AG04450 (cell line): ENCODE data around the gene AMBRA1. TPM values are rescaled to one million over a fixed set of nuclear protein-coding genes. Genes with fewer than 3 reads are reported as not detected.

Experiments used
- CTCF ChIA-PET: fragments of 300-600, 350-600 bp; formaldehyde crosslinking; extraction: SDS; loops from one replicate; lab custom pipeline; 2022; ENCODE audit warnings: antibody characterized with exemption, inconsistent platforms; lab: Charles Lee
- POLR2A ChIA-PET: fragments of 350-600 bp; formaldehyde crosslinking; extraction: SDS; loops from one replicate; lab custom pipeline; 2021; ENCODE audit warnings: antibody characterized with exemption, inconsistent platforms; lab: Yijun Ruan, JAX
- DNase-seq: peaks from one replicate; pipeline ENCODE4 v3.0.0-alpha.2; 2011; ENCODE audit warnings: low read depth, low spot score
- H3K27ac ChIP-seq: one replicate; pipeline ENCODE4 v1.5.1; 2012; ENCODE audit warnings: low read depth, low read length, control low read depth
- H3K27me3 ChIP-seq: one replicate; pipeline ENCODE4 v1.6.0; 2012; ENCODE audit warnings: low read length; ENCODE audit not compliant: control insufficient read depth, insufficient read depth
- H3K4me3 ChIP-seq: 2 replicates; pipeline ENCODE4 v1.5.1; 2011; ENCODE audit warnings: mild to moderate bottlenecking, low read depth, low read length, control low read depth
- H3K9me3 ChIP-seq: 2 replicates; pipeline ENCODE4 v1.5.1; 2012; ENCODE audit warnings: low read length; ENCODE audit not compliant: control insufficient read depth, insufficient read depth
- polyA plus RNA-seq: library from polyadenylated mRNA; depleted of rRNA; stranded (reverse); fragments of >200 nt; gene quantifications from 2 replicates; pipeline ENCODE4 v1.2.3, GENCODE V29; 2011
- TF ChIP-seq, protein P1 (sequence below): IDR thresholded peaks from 2 replicates; pipeline ENCODE4 v1.5.1; 2011; ENCODE audit warnings: low read depth, low read length, control low read depth, inconsistent platforms

AMBRA1 gene
- polyA plus RNA-seq, 1 experiment, result 12.8 TPM

DNA sequence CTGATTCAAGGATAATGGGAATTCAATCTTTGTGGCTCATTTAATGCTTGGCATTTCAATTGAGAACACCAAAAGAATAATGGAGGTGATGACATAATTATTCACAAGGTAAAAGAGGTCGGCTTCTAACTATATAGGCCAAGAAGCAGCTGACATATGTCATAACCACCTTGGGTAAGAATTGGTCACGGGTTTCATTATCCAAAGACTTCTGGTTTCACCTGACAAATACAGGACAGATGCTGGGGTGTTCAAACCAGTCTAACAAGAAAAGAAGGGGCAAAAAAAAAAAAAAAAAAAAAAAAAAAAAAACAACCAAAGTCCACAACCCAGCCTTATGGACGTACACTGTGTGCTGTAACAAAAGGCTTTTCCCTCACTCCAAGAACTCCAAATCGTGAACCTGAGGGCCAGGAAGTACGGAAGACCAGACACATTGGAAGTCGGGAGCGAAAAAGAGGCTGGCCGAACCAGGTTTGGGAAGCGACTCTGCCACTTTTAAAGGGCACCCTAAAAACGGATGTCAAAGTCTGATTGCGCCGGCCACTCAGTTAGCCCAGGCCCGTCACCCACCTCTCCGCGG lies 22.8 kb upstream of the AMBRA1 start:
- Histone ChIP-seq H3K9me3 (no peaks in the 10 kb centered on the region), H3K27ac (peak overlapping the region; percentile 74), H3K27me3 (no peaks in the 10 kb centered on the region), H3K4me3 (peak overlapping the region; percentile 100)
- no peak for DNase-seq
- ChIA-PET POLR2A (interaction anchor here (0.7 kb wide), 1 partner anchor 22 kb away, joined by 15 read pairs; no protein-coding TSS in a partner anchor), CTCF (interaction anchor here (0.6 to 2.3 kb wide), 9 partner anchors 10 to 225 kb away, joined by 3 to 10 read pairs (median 7); partner anchors contain the start of gene CHRM4)
- TF ChIP-seq, protein P1, sequence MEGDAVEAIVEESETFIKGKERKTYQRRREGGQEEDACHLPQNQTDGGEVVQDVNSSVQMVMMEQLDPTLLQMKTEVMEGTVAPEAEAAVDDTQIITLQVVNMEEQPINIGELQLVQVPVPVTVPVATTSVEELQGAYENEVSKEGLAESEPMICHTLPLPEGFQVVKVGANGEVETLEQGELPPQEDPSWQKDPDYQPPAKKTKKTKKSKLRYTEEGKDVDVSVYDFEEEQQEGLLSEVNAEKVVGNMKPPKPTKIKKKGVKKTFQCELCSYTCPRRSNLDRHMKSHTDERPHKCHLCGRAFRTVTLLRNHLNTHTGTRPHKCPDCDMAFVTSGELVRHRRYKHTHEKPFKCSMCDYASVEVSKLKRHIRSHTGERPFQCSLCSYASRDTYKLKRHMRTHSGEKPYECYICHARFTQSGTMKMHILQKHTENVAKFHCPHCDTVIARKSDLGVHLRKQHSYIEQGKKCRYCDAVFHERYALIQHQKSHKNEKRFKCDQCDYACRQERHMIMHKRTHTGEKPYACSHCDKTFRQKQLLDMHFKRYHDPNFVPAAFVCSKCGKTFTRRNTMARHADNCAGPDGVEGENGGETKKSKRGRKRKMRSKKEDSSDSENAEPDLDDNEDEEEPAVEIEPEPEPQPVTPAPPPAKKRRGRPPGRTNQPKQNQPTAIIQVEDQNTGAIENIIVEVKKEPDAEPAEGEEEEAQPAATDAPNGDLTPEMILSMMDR, result no peak

- no peaks in the 10 kb centered on the region for H3K9me3 ChIP-seq
- TF ChIP-seq, protein P1, result no peak
- no peak for DNase-seq
- no peak overlapping the region for H3K4me3 ChIP-seq
- ChIA-PET POLR2A (no interaction called here), CTCF (no interaction called here)
- no peak overlapping the region for H3K27ac ChIP-seq
- no peaks in the 10 kb centered on the region for H3K27me3 ChIP-seq
Measured at GRCh38 chr11:46615756-46616155, 21.9 kb upstream of the AMBRA1 start.

GRCh38 chr11:46612326-46612725 lies 18.5 kb upstream of the AMBRA1 start:
- Histone ChIP-seq H3K4me3 (no peak overlapping the region), H3K9me3 (no peaks in the 10 kb centered on the region), H3K27ac (no peak overlapping the region), H3K27me3 (no peaks in the 10 kb centered on the region)
- TF ChIP-seq, protein P1, result no peak
- ChIA-PET CTCF (interaction anchor here (0.7 to 2.0 kb wide), 2 partner anchors 123 to 374 kb away, joined by 3 to 4 read pairs; no protein-coding TSS in a partner anchor), POLR2A (interaction anchor here (0.7 to 1.7 kb wide), 2 partner anchors 18 kb away, joined by 6 to 12 read pairs; partner anchors contain the start of gene AMBRA1)
- no peak for DNase-seq

- no peak overlapping the region for H3K4me3 ChIP-seq
- POLR2A ChIA-PET, result interaction anchor here (1.7 kb wide), 1 partner anchor 18 kb away, joined by 12 read pairs; the partner anchor contains the start of gene AMBRA1
- TF ChIP-seq, protein P1, result no peak
- CTCF ChIA-PET, result interaction anchor here (0.7 to 2.0 kb wide), 2 partner anchors 122 to 373 kb away, joined by 3 to 4 read pairs; no protein-coding TSS in a partner anchor
- no peak for DNase-seq
- H3K27me3 ChIP-seq, result no peaks in the 10 kb centered on the region
- H3K27ac ChIP-seq, result no peak overlapping the region
- H3K9me3 ChIP-seq, result no peaks in the 10 kb centered on the region
Measured at GRCh38 chr11:46611526-46612304, 17.9 kb upstream of the AMBRA1 start.
